ENCODE measurements around the gene AKAP7. TPM values are rescaled to one million over a fixed set of nuclear protein-coding genes. Genes with fewer than 3 reads are reported as not detected.

Gene AKAP7
- 4.0 and 5.9 TPM in 2 replicates for total RNA-seq

DNA sequence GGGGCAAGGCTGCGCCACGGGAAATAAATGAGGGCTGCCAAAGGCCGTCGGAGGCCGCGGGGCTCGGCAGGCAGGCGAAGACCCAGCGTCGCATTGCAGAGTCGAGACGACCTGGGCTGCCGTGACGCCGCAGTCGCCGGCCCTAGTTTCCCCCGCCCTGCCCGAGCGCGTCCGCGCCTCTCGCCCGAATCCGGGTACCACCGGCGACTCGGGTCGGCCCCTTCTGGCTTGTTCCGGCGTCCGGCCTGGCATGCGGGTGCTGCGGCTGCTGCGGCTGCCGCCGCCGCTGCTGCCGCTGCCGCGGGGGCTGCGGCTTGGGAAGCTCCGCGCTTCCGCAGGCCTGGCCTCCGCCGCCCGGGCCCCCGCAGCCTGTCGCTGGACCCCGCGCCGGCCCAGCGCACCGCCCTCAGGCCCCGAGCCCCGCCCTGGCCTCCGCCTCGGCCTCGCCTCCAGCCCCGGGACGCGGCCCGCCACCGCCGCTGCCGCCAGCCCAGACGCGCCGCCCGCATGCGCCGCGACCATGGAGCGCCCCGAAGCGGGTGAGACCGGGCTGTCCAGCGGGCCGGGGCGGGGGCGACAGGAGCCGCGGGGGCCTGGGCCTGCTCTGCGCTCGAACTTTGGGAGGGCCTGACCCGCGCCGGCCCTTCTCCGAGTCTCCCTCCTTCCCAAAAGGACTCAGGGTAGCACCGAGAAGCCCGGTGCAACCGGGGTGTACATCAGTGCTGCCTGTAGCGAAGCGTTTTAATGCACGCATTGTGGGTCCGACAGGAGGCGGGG is at the start of gene AKAP7:
AKAP7 (plus strand) TSS at position 224 of the 777 bp plus-strand sequence; CDS start at position 521, 297 bp downstream.

Other genes starting within 250 kb of the AKAP7 start
- gene EPB41L2, start 72.2 kb upstream of the AKAP7 start, total RNA-seq, result 107 and 125 TPM in 2 replicates